Skin of body (tissue), 2 donors: Measurements from ENCODE around the gene SRGAP1. TPM values are rescaled to one million over a fixed set of nuclear protein-coding genes. Genes with fewer than 3 reads are reported as not detected.
A peak's percentile ranks its signal among the peaks of the same experiment; 100 is the strongest.

ENCODE experiments used
- DNase-seq: peaks from one replicate; lab custom pipeline; 2025; lab: John Stamatoyannopoulos, UW
- total RNA-seq: library from RNA; depleted of rRNA; stranded (reverse); fragments of >200 nt; gene quantifications from one replicate; pipeline ENCODE4 v1.2.3, GENCODE V29; 2014

The SRGAP1 gene
- total RNA-seq, 1 donor from 2014 or later: 15.9 TPM

DNA sequence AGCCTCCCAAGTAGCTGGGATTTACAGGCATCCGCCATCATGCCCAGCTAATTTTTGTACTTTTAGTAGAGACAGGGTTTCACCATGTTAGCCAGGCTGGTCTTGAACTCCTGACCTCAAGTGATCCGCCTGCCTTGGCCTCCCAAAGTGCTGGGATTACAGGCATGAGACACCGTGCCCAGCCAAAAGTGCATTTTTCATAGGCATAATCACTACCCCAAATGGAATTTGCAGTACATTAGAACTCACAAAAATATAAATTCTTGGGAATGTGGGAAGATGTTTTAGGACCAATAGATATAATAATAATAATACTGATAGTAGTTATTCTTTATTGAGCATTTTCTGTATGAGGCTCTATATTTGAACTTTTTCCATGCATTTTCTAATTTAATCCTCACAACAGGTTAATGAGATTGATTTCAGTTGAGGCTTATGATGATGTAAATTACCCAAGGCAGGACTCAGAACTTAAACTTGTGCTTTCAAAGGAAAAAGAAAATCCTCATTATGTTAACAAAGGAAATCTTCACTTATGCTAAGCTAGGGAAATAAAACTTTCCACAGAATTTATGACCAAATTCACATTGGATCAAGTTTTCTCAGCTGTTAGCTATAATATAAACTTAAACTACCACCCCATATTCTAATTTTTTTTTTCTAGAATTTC, 121.6 kb downstream of the SRGAP1 start:
- no peak for DNase-seq

DNA sequence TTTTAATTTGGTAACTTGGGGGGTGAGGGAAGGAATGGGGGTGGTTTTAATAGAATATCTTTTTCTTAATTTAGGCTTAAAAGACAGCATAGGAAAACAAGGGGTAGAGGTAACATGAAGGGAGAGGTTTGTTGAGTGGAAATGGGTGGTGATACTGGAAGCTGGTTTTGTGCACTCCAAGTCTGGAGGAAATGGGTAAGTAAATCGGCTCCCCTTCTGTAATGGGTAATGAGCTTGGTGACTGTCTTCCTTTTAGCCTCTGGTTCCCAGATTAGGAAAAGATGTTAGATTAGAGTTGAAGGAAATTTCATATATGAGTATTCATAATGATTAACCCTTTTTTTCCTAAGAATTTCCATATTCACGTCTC, 122.1 kb downstream of the SRGAP1 start:
- no peak for DNase-seq

DNA sequence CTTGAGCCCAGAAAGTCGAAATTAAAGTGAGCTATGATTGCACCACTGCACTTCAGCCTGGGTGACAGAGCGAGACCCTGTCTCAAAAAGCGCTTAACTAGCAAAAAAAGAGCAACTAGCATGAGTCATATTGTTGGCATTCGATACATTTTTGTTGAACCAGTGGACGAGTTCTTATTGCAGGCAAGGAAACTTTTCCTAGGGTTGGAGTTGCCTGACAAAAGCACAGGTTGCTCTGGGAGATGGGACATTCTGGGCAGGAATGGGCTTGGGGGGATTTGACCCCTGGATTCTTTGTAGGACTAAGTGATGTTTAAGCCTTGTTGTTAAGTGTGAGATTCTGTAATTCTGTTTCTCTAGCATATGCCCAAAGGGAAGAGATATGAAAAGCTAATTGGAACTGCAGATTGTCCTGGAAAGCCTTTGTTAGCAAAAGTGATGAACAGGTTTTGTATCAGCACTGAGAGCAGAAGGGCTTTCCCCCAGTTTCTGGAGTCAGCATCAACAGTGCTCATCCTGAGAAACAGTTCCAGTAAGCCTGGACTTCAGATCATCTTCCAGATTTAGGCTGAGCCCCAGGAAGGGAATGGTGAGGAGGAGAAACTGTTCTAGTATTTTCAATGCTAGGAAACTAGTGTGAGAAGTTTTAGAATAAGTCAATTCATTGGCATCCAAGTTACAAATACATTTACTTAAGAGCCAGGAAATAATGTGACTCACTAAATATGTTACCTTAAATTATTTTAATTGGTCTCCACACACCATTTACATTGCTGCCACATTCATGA, 123.1 kb downstream of the SRGAP1 start:
- no peak for DNase-seq

DNA sequence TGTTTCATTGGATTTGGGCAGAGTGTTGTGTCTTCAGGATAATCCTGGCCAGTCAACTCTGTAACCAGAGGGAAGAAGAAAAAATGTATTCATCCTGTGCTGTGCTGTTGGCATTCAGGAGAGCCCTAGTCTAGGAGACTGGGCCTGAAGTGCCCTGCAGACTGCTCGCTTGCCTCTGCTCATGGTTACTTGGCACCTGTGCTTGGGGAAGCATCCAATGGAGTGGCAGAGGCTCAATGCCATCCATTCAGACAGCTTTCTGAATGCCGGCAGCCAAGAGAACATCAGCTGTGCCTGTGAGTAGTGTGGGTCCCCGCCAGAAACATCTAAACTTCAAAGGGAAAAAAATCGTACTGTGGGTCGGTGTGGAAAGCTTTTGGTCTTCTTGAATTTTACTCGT, 124.2 kb downstream of the SRGAP1 start:
- no peak for DNase-seq

GRCh38 chr12:63976902-63977395, 132.4 kb downstream of the SRGAP1 start:
- no peak for DNase-seq

DNA sequence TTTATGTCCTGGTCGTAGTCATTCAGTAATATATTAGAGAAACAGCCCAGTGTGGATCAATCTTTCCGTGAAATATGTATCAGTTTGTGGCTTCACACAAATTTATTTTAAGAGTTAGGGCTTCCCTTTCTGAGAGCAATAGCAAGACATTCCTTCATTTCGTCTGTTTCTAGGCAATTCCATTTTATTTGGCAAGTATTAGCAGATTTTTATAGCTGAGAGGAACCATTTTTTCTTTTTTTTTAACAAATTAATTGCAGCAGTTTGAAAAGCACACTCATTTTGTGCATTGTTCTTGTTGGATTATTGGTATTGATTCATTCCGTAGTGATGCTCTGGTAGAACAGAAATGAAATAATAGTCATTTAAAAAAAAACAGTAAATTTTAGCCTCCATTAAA, 132.9 kb downstream of the SRGAP1 start:
- DNase-seq: peak; percentile 48

GRCh38 chr12:63978519-63978918, 134.0 kb downstream of the SRGAP1 start:
- no peak for DNase-seq

DNA sequence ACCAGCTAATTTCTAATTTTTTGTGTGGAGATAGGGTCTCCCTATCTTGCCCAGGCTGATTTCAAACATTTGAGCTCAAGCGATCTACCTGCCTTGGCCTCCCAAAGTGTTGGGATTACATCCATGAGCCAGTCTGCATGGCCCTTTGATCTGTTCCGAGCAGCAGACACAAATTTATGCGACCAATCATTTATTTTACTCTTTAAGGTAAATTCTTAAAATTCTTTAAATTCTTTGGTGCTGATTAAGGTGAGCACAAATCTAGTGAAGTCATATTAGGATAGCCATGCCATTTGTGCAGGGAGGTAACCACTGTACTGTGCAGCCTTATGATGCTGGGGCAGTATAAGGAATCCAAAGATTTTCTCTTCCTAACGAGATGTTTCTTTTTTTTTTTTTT, 135.7 kb downstream of the SRGAP1 start:
- DNase-seq: no peak

DNA sequence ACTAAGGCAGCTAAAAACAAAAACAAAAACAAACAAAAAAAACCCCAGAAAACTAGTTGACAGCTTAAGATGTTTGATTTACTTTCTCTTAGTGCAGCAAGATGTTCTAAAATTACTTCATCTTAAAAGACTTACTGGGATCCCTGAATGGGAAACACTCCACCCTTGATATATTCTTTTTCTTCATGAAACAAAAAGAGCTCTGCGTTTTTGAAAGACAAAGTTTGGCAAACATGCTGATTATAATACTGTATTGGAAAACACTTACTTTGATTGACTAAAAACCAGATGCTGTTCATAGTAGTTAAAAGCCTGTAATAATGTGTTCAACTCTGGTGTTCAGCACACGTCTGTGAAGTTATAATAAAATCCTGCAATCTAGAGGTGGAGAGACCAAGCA, 136.8 kb downstream of the SRGAP1 start:
- peak; percentile 78 for DNase-seq

- peak; percentile 28 for DNase-seq
Measured at GRCh38 chr12:63982604-63983295, 138.2 kb downstream of the SRGAP1 start.

DNA sequence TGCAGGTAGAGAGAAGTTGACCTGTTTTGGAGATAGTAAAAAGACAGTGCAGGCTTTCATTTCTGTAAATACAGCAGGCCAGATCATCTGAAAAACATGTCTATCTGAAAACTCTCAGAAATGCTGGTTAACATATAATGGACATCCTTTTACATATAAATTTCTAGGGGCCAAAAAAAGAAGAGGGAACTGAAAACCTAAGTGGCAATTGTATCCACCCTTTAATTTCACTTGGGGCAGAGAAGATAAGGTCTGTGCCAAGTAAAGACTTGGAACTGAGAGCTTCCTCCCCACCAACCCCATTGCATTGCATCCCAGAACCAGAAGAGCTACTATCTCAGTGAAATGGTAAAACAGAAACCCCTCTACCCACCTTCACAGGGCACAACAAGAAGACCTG, 141.0 kb downstream of the SRGAP1 start:
- DNase-seq: no peak

DNA sequence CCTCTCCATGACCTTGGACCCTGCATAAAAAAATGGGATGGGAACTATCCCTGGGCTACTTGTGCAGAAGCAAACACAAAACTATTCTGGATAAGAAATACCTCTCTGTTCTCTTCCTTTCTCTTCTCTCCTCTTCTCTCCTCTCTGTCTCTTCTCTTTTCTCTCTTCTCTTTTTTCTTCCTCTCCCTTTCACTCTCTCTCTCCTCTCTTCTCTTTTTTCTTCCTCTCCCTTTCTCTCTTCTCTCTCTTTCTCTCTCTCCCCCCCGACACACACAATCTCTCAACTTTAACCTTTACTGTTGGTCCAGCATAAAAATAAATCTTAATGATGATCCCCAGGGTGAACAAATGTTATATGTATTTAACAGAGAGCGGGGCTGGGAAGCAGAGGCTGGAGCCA, 141.4 kb downstream of the SRGAP1 start:
- DNase-seq: no peak

DNA sequence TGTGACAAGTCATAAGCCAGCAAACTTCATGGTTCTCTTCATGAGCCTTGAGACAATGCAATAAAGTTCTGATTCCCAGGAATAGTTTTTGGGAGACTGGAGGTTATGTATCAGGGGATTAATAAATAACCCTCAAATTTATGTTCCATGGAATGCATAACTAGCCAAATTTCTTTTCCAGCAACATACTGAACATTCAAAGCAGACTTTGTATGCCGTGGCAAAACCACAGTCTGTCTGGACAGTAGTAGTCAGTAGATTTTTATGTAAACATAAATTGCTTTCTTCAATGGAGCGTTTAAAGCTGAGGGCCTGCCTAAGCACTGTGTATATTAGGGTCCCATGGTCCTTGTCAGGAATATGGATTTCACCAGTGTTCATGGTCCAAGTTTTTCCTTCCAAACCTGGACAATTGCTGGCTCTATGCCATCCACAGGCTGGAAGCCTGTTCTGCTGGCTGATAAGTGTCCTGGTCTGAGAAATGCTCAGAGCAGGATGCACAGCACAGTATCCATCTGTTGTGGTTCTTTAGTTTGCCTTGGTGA, 144.9 kb downstream of the SRGAP1 start:
- peak; percentile 59 for DNase-seq

GRCh38 chr12:63990828-63991547, 146.5 kb downstream of the SRGAP1 start:
- no peak for DNase-seq

GRCh38 chr12:63994704-63995103, 150.2 kb downstream of the SRGAP1 start:
- DNase-seq: peak; percentile 83

GRCh38 chr12:63995512-63995911, 151.0 kb downstream of the SRGAP1 start:
- DNase-seq: no peak

DNA sequence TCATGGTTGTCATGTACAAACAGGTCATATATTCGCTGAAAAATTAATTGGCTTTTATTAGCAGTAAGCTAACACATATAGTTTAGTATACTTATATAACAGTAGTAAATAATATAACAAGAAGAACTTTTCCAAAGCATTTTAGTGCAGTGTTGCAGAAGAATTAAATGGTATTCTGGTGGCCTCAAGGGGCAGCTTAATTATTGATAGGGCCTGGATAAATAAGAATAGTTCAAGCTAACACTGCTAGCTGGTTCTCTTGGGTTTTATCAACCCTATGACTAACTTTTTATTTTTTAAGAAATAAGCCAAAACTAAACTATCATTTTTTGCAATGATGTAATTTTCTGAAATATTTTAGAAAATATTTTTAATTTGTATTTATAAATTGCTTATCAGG, 152.1 kb downstream of the SRGAP1 start:
- no peak for DNase-seq

- no peak for DNase-seq
Measured at GRCh38 chr12:63997198-63997597, 152.7 kb downstream of the SRGAP1 start.

DNA sequence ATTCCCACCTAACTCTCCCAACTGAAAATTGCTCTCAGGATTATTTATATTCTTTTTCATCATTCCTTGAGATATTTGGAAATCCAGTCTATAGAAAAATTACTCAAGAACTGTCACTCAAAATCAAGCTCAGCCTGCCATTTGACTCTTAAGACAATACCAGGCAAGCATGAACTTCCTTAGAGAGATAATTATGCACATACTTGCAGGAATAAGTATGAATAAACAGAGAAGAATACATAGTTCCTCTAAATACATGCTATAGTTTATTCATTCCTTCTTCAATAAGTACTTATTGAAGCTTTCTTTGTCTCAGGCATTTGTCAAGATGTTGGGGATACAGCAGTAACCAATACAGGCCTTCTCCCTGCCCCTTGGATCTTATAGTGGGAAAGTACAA, 154.1 kb downstream of the SRGAP1 start:
- no peak for DNase-seq

DNA sequence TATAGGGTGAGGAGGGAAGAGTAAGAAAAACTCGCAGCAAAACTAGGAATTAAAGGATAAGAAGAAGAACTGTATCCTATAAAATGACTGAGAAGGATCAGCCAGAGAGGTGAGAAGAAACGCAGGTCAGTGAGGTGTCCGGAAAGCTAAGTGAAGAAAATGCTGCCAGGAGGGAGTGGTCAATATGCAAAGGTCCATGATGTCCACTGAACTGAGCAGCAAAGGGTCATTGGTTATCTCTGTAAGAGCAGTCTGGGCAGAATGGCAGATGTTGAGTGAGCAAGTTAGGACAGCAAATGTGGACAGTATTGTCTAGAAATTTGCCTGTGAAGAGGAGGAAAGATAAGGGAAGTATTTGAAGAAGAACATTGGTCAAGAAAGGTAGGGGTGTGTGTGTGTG, 155.4 kb downstream of the SRGAP1 start:
- no peak for DNase-seq

- DNase-seq: no peak
Measured at GRCh38 chr12:64001439-64001838, 156.9 kb downstream of the SRGAP1 start.
